IPS DF 19.7 (cell line): ENCODE data around the gene SLC6A5.
"Not testable (repeated sequence)": the region's sequence is repeated elsewhere in the genome, so short reads cannot be mapped to it uniquely, and the experiment has no call there.

Source experiments
- DNase-seq: peaks from one replicate; pipeline ENCODE4 v3.0.0-alpha.2; 2013; ENCODE audit warnings: low read depth, low spot score

Gene SLC6A5

DNA sequence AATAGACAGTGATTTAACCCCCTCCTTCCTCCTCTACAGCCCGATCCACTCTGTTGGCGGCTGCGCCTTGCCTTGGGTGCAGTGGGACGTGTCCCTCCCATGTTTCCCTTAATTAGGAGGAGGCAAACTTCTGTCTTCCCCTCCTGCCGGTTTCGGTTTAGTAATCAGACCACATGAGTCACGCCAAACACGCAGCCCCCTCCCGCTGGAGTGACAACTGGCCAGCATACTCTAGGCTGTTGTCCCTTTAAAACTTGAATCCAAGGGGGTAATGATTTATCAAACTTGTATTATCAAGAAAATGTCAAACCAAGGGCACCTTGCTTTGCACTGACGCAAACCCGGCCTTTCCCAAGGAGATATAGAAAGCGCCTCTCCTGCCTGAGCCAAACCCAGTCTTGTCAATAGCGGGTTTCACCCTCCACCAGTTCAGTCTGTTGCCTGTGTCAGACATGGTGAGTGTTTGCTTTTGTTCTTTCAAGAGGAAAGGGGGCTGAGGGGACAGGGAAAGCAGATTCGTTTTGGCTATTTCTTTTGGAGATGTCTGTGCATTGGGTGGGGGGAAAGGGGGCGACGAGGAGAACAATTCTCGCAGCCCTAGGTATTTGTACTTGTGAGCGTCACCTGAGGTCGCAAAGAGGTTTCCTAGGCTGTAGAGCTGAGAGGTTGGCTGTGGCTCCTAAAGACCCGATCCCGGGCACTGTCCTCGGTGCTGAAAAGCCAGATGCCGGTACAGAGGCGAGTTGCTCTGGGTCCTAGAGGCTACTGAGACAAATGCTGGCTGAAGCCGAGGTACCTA lies at the start of gene SLC6A5:
TSS of gene SLC6A5 (plus strand) at position 388 of the 799 bp plus-strand sequence. CDS start at position 453, 65 bp downstream.
- peak; percentile 65 for DNase-seq

DNA sequence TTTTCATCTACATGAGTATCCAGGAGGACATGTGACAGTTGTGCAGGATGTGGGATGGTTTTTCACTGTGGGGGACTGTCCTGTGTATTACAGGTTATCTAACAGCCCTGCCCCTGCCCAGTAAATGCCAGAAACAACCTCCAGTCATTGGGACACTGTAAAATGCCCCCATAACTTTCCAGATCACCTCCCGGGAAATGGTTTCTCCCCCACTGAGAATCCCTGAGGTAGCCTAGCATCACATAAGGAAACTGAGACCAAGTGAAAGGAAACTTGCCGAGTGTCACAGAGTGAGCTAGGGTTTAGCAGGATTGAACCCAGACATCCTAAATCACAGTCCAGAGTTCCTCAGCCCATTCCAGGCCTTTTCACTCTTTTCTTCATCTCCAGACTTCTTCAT lies 48.3 kb upstream of the SLC6A5 start:
- DNase-seq, result no peak

DNA sequence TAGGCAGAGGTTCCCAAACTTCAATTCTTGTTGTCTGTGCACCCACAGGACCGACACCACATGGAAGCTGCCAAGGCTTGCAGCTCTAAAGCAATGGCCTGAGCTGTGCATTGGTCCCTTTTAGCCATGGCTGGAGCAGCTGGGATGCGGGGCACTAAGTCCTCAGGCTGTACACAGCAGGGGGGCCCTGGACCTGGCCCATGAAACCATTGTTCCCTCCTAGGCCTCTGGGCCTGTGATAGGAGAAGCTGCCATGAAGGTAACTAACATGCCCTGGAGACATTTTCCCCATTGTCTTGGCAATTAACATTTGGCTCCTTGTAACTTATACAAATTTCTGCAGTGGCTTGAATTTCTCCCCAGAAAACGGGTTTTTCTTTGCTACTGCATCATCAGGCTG lies 43.6 kb upstream of the SLC6A5 start:
- no peak for DNase-seq

DNA sequence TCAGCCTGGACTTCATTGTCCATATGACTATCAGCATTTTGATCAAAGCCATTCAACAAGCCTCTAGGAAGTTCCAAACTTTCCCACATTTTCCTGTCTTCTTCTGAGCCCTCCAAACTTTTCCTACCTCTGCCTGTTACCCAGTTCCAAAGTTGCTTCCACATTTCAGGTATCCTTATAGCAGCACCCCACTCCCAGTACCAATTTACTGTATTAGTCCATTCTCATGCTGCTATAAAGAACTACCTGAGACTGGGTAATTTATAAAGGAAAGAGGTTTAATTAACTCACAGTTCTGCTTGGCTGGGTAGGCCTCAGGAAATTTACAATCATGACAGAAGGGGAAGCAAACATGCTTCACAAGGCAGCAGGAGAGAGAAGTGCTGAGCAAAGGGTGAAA lies 43.0 kb upstream of the SLC6A5 start:
- DNase-seq, result not testable (repeated sequence)

DNA sequence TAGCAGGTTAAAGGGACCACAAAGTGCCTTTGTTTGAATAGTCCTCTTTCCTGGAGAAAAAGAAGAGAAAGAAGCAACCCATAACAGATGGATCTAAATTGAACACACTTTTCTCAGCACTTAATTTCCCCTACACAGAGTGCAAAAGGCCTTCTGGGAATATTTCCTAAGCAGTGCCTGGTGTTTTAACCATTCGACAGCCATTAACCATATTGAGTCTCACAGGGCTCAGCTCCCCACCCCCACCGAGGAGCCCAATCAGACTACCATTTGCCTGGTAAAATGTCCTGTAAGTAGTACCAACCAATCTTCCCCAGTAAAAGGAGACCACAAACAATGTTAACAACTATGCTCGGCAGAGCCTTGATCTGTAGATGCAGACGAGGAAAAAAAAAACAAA lies 40.7 kb upstream of the SLC6A5 start:
- no peak for DNase-seq

DNA sequence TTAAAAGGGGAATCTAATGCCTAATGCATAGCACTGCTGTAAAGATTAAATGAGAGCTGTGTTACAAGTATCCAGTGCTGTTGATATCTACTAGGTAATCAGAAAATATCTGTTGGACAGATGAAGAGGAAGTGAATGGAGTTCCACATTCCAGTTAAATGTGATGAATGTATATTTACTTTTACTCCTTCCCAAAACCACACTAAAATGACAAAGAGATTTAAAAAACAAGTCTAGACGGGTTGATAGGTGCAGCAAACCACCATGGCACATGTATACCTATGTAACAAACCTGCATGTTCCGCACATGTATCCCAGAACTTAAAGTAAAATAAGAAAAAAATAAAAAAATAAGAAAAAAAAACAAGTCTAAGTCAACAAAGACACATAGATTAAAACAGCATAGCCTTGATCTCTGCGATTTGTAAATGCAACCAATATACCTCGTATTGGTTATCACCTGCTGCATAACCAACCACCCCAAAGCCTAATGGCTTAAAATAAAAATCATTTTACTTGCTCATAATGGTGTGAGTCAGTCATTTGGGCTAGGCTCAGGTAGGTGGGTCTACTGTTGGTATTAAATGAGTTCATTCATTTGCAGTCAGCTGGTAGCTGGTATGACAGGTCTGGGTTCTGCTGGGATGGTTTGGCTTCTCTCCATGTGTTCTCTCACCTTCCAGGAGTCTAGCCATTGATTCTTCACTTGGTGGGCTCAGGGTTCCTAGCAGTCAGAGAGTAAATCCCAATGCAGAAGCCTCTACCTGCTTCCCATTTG lies 39.7 kb upstream of the SLC6A5 start:
- DNase-seq, result no peak

DNA sequence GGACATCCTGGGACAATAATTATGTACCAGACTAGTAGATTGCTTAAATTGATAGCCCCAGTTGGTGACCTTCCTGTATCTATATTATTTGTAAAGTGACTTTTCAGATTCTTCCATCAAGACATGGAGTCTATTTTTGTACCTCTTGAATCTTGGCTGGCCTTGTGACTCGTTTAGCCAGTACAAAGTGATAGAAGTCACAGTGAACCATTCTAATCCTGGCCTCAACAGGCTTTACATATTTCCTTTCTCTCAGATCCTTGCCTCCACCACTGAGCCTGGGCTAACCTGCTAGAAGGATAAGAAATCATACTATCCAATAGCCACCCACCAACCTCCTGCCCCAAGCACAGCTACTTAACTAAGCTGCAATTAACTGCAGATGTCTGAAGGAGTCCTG lies 37.5 kb upstream of the SLC6A5 start:
- DNase-seq, result no peak

DNA sequence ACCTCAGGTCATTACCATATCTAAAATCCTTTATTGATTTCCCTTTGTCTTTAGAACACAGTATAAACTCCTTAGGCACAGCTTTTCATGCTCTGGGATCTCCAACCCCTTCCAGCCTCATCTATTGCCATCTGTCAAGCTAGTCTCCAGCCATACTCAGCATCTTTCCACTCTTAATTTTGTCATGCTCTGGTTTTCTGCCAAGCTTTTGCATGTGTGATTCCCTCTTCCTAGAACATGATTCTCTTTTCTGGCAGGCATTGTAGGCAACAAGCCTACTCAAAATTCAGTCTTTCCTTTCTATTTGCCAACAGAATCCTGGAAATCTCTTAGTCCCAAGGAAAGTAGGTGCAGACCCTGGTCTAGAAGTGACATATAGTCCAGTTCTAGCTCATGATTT lies 35.5 kb upstream of the SLC6A5 start:
- DNase-seq, result no peak

DNA sequence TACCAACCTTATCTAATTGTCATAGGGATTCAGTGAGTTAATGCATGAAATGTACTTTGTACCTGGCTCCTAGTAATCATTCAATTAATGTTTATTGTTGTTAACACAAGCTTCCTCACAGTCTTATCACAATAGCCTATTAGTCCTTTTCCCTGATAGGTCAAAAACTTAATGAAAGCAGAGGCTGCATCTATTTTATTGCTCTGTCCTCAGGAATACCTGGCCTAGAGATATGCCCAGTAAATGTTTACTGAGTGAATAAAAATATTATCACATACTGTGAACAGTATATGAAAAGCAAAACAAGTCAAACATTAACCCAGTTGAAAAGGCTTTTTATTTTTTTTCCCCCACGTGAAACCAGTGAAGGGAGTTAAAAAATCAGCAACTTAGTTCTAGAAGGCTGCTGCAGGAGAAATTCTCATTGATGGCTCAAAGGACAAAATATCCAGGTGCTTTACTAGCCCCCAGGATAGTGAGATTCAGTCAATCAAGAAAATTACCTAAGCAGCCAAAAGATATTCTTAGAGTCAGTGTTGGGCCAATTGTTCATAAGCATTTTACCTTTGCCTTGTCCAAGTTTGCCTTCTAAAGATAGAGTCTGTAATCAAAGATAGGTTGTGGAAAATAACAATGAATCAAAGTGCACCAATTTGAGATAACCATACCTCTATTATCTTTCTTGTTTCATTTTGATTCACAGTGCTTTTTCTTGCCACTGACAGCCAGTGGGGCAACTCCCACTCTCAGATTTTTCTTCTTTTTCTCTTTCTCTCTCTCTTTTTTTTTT lies 34.4 kb upstream of the SLC6A5 start:
- no peak for DNase-seq

DNA sequence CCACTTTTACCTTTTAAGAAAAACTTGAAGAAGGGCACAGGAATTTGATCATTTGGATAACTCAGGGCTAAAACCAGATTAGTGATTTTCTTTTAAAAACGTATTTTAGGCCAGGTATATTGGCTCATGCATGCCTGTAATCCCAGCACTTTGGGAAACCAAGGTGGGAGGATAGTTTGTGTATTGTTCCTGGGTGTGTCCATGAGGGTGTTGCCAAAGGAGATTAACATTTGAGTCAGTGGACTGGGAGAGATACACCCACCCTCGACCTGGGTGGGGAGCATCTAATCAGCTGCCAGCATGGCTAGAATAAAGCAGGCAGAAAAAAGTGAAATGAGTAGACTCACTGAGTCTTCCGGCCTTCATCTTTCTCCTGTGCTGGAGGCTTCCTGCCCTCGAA lies 33.3 kb upstream of the SLC6A5 start:
- DNase-seq, result not testable (repeated sequence)

DNA sequence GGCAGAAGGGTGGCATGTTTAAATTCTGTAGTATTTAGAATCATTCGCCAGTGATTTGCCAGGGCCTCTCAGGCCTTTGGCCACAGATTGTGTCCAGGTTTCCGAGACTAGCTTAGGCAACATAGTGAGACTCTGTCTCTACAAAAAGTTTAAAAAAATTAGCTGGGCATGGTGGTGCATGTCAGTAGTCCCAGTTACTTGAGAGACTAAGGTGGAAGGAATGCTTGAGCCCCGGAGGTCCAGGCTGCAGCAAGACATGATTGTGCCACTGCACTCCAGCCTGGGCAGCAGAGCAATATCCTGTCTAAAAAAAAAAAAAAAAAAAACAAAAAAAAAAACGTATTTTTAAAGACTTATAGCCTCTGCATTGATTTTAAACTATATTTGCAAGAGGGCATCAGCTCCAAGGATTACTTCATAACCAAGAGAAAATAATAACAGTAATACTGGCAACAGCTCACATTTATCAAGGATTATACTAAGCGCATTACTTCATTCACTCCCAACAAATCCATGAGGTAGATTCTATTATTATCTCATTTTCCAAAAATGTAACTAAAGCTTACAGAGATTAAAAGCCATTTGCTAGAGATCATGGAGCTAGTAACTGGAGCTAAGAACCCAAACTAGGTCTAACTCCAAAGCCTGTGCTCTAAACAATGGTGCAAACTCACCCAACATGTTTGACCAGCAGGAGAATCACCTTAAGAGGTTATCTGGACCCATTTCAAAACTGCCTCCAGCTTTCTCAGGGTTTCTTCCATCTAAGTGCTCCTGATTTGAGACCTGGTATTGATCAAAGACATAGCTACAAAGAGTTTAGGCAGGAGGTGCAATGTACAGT lies 32.6 kb upstream of the SLC6A5 start:
- no peak for DNase-seq

DNA sequence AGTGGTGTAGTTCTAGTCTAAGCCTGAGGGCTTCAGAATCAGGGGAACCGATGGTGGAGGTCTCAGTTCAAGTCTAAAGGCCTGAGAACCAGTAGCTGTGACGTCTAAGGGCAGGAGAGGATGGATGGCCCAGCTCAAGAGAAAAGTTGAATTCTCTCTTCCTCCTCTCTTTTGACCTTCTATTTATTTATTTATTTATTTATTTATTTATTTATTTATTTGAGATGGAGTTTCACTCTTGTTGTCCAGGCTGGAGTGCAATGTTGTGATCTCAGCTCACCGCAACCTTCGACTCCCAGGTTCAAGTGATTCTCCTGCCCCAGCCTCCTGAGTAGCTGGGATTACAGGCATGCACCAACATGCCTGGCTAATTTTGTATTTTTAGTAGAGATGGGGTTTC lies 19.7 kb upstream of the SLC6A5 start:
- not testable (repeated sequence) for DNase-seq

DNA sequence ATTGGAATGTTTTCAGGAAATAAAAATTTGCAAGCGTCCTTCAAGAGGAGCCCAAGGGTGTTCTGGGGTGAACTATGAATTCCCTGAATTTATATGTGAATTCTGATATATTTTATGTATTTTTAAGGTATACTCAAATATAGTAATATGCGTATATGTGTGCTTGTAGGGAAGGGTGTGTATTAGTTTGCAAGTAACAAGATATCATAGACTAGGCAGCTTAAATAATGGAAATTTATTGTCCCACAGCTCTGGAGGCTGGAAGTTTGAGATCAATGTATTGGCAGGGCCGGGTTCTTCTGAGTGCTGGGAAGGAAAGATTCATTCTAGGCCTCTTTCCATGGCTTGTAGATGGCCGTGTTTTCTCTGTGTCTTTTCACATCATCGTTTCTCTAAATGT lies 16.2 kb upstream of the SLC6A5 start:
- no peak for DNase-seq

DNA sequence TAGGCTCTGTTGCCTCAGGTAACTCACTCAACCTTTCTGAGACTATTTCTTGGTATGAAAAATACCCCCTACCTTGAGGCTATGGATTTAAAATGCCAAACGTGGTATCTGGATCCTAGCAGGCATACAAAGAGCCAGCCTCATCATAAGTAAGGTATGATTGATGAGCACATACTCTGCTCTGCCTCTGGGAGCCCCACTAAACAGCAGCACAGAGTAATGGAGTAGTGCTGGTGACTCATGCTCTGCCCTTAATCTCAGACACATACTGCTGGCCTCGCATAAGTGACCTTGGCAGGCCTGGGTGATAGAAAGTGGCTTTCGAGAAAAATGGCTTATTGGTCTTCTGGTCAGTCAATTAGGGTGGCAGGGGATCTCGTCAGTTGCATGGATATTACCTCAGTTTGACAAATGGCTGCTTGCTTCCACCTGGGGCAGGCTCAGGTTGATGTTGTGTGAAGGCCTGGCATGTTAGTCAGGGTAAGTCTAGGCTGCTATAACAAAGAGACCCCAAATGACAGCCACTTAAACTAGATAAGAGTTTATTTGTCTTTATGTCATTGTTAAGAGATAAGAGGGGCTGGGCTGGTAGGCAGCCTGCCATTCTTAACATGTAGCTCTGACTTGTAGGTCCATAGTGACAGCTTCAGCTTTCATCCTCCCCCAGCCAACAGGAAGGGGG lies 15.2 kb upstream of the SLC6A5 start:
- DNase-seq, result no peak

DNA sequence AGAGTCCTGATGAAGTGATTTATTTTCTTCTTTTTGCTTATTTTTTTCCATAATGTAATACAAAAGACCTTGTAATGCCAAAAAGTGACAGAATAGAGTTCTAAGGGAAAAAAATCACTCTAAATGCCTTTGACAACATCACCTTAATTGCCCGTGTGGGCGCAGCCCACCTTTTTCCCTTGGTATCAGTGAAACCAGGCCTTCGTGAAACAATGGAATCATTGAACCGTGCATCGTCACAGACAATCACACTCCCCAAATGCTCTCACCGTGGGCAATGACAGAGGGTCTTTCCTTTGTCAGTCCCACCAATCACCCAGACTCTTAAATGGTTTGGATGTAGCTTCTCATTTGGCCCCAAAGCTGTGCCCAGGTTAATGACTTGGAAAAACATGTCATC lies 9.6 kb upstream of the SLC6A5 start:
- no peak for DNase-seq

DNA sequence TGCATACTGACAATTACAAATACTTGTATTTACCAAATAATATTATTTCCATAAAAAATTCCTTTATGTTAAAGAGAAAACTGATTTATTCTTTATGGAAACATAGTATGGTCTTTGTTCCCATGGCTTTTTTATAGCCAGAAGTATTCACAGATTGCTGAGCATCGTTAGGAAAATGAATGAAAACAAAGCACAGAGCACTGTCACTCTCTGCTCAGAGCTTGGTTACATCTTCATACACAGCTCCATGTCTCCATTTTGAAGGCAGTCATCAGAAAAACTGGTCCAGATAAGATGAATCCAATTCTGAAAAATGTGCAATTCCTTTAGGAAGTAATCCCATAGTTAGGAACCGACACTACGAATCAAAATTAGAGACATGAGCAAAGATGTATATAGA lies 9.0 kb upstream of the SLC6A5 start:
- DNase-seq, result no peak

DNA sequence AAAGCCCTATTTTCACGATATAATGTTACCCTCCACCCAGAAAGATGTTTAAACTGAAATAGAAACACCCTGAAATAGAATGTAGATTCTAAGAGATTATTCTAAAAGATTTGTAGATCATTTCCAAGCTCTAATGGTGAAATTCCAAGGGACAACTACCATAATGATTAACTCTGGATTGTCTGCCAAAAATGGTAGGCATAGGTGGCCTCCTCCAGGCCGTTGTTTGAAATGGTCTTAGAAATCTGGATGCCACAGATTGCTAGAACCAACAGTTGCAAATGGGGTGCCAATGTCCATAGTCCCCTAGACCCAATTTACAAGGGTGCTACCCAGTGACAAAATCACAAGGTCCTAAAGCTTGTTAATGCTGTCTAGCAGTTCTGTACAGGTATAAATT lies 6.7 kb upstream of the SLC6A5 start:
- DNase-seq, result no peak

DNA sequence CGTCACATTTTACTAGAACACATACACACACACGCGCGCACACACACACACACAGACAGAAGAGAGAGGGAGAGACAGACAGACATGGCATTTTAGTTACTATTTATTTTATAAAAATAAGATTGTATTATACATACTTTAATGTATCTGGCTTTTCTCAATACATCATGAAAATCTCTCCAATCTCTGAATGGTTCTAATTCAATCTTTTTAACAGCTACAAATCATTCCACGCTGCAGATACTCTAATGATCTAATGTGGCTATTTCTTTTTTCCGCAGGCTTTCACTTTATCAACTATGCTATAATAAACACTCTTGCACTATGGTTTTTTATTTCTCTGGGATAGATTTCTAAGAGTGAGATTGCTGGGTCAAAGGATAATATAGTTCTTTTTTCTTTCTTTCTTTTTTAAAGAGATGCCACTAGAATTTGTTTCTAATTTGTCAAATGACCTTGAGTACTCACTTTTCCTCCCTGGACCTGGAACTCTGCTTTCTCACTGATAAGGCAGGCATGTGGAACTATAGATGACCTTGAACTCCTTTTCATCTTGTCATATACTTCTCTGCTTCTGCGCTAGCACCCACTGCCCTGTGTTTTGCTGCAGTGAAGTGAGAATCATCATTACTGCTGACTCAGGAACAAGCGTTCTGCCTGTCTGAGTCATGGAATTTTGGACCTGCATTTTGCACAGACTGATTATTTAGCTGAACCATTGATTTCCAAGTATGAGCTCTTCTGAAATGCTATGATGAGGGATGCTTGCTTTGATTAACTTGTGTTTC lies 4.9 kb upstream of the SLC6A5 start:
- DNase-seq, result no peak

DNA sequence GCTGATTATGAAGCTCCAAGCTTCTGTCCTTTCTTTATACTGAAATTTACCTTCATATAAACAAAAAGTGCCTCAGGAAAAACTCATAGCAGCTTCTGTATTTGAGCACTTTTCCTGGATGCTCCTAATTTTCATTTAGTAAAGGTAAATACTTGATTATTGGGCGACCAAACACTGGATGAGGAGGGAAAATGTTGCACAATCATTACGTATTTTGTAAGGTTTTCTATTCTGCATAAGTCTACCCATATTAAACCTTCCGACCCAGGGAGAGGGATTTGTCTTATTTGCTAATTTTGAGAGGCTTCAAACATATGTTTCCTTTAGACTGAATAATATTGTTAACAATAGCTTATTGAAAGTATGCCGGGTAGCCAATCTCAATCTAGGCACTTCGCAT lies 4.3 kb upstream of the SLC6A5 start:
- no peak for DNase-seq
